Astrocyte of the spinal cord (primary cell): ENCODE results near the gene MEIS1.

ENCODE experiments used
- DNase-seq: peaks from one replicate; pipeline ENCODE4 v3.0.0; 2011; ENCODE audit warnings: low read depth, low spot score
- H3K4me3 ChIP-seq: 2 replicates; pipeline ENCODE4 v1.5.1; 2011; ENCODE audit warnings: low read depth, mild to moderate bottlenecking, low read length, moderate library complexity
- CTCF ChIP-seq: IDR thresholded peaks from 2 replicates; pipeline ENCODE4 v1.5.1; 2012; ENCODE audit warnings: low read depth, mild to moderate bottlenecking, low read length, inconsistent platforms
- in situ Hi-C: cut with HindIII; loops from 2 replicates; pipeline ENCODE4 v1.10.0; 2017; ENCODE audit warnings: low sequenced_read_pairs

The MEIS1 gene

GRCh38 chr2:66539452-66539851 lies 104.5 kb downstream of the MEIS1 start:
- H3K4me3 ChIP-seq = no peak overlapping the region
- in situ Hi-C loops = no loop called here
- no peak for TF ChIP-seq CTCF
- peak; percentile 81 for DNase-seq

GRCh38 chr2:66541646-66542045 lies 106.7 kb downstream of the MEIS1 start:
- no peak for DNase-seq
- no peak for TF ChIP-seq CTCF
- in situ Hi-C loops = no loop called here

GRCh38 chr2:66543257-66543767 lies 108.4 kb downstream of the MEIS1 start:
- DNase-seq = no peak
- in situ Hi-C loops = no loop called here
- H3K4me3 ChIP-seq = no peak overlapping the region
- TF ChIP-seq CTCF = no peak

More at GRCh38 chr2:66541646-66542045, 106.7 kb downstream of the MEIS1 start:
- no peak overlapping the region for H3K4me3 ChIP-seq

GRCh38 chr2:66544258-66544657 lies 109.3 kb downstream of the MEIS1 start:
- in situ Hi-C loops = no loop called here
- H3K4me3 ChIP-seq = no peak overlapping the region
- TF ChIP-seq CTCF = no peak
- no peak for DNase-seq

GRCh38 chr2:66545258-66545657 lies 110.3 kb downstream of the MEIS1 start:
- in situ Hi-C loops = no loop called here
- DNase-seq = no peak
- no peak for TF ChIP-seq CTCF
- H3K4me3 ChIP-seq = no peak overlapping the region

- in situ Hi-C loops = no loop called here
- TF ChIP-seq CTCF = no peak
- H3K4me3 ChIP-seq = no peak overlapping the region
- no peak for DNase-seq
Observed at GRCh38 chr2:66547118-66547517, 112.2 kb downstream of the MEIS1 start.

GRCh38 chr2:66547887-66548286 lies 113.0 kb downstream of the MEIS1 start:
- in situ Hi-C loops = no loop called here
- TF ChIP-seq CTCF = no peak
- no peak for DNase-seq
- no peak overlapping the region for H3K4me3 ChIP-seq
